H1 (cell line): ENCODE measurements around the gene COL4A1. TPM values are rescaled to one million over a fixed set of nuclear protein-coding genes. Genes with fewer than 3 reads are reported as not detected.

Source experiments
- CTCF ChIA-PET: fragments of 300-600 bp; sonication (Branson Sonifier 250); formaldehyde crosslinking; loops from one replicate; lab custom pipeline; 2021; ENCODE audit not compliant: partially characterized antibody; lab: Charles Lee
- POLR2A ChIA-PET: fragments of 300-600 bp; sonication (Branson Sonifier 250); formaldehyde crosslinking; loops from one replicate; lab custom pipeline; 2021; ENCODE audit warnings: inconsistent platforms; ENCODE audit not compliant: partially characterized antibody; lab: Charles Lee
- DNase-seq, 2 experiments: peaks; one replicate each; pipeline versions ENCODE4 v3.0.0 to v3.0.0-alpha.2; 2010 to 2022; ENCODE audit warnings: low spot score in 2 of 2, low read depth in 1 of 2, mixed read lengths in 1 of 2
- FAIRE-seq: peaks from 2 replicates; lab custom pipeline; 2011; peaks lifted over from hg19 to GRCh38; lab: Jason Lieb, UNC
- H2AFZ ChIP-seq: 2 replicates; pipeline ENCODE4 v1.8.1; 2012; ENCODE audit warnings: low read length, inconsistent platforms
- H2AK5ac ChIP-seq: 2 replicates; pipeline ENCODE4 v1.6.1; 2013; ENCODE audit warnings: low read depth, low read length
- H2BK120ac ChIP-seq: replicated peaks from 2 replicates; pipeline ENCODE3; 2013; ENCODE audit warnings: low read depth, low read length, inconsistent platforms
- H2BK12ac ChIP-seq: 2 replicates; pipeline ENCODE4 v1.6.1; 2013; ENCODE audit warnings: low read depth, low read length
- H2BK15ac ChIP-seq: 2 replicates; pipeline ENCODE4 v1.6.1; 2013; ENCODE audit warnings: low read length
- H2BK20ac ChIP-seq: 2 replicates; pipeline ENCODE4 v1.6.1; 2013; ENCODE audit warnings: low read length
- H2BK5ac ChIP-seq: 2 replicates; pipeline ENCODE4 v1.6.1; 2013; ENCODE audit warnings: low read depth, low read length
- H3K14ac ChIP-seq: 2 replicates; pipeline ENCODE4 v1.6.1; 2013; ENCODE audit warnings: inconsistent platforms; ENCODE audit not compliant: insufficient read length
- H3K18ac ChIP-seq: 2 replicates; pipeline ENCODE4 v1.6.1; 2013; ENCODE audit warnings: low read length; ENCODE audit errors: extremely low read depth
- H3K23ac ChIP-seq: 2 replicates; pipeline ENCODE4 v1.6.1; 2013; ENCODE audit warnings: inconsistent platforms; ENCODE audit not compliant: insufficient read length
- H3K23me2 ChIP-seq: 2 replicates; pipeline ENCODE4 v1.6.1; 2013; ENCODE audit warnings: low read depth, low read length
- H3K27ac ChIP-seq: 2 replicates; pipeline ENCODE4 v1.6.1; 2011; ENCODE audit warnings: low read depth, low read length, inconsistent platforms
- H3K27me3 ChIP-seq, 4 experiments: replicated peaks in 1 of 4; 1 replicate in 1 of 4; 2 replicates in 3 of 4; pipeline versions ENCODE4 v1.6.1 to v1.8.1; 2011 to 2013; ENCODE audit warnings: low read length in 3 of 4, mild to moderate bottlenecking in 3 of 4, inconsistent platforms in 2 of 4, mixed read lengths in 2 of 4, moderate library complexity in 1 of 4; ENCODE audit not compliant: control insufficient read depth in 3 of 4, insufficient read depth in 3 of 4; ENCODE audit errors: extremely low read depth in 1 of 4
- H3K36me3 ChIP-seq, 4 experiments: 2 replicates each; pipeline versions ENCODE4 v1.6.1 to v1.8.1; 2011 to 2013; ENCODE audit warnings: mild to moderate bottlenecking in 4 of 4, low read length in 3 of 4, moderate library complexity in 2 of 4, control low read depth in 1 of 4, inconsistent platforms in 1 of 4; ENCODE audit not compliant: insufficient read depth in 4 of 4, control insufficient read depth in 2 of 4
- H3K4ac ChIP-seq: replicated peaks from 2 replicates; pipeline ENCODE3; 2013; ENCODE audit warnings: low read length, low read depth, mixed read lengths, inconsistent platforms; ENCODE audit not compliant: insufficient read length
- H3K4me1 ChIP-seq, 4 experiments: replicated peaks in 1 of 4; 1 replicate in 1 of 4; 2 replicates in 3 of 4; pipeline versions ENCODE4 v1.6.1 to v1.8.1; 2011 to 2013; ENCODE audit warnings: low read length in 3 of 4, inconsistent platforms in 2 of 4, mixed read lengths in 1 of 4; ENCODE audit not compliant: insufficient read depth in 4 of 4, control insufficient read depth in 3 of 4
- H3K4me2 ChIP-seq, 2 experiments: 2 replicates each; pipeline versions ENCODE4 v1.6.1 to v1.8.1; 2011 to 2013; ENCODE audit warnings: low read depth in 2 of 2, low read length in 2 of 2, control low read depth in 1 of 2, inconsistent platforms in 1 of 2, mild to moderate bottlenecking in 1 of 2; ENCODE audit not compliant: insufficient read depth in 1 of 2
- H3K4me3 ChIP-seq, 4 experiments: fragments of 200-600, 300-600 bp in 1 of 4; sonication (generic), shearing (Covaris generic), sonication (Bioruptor Twin) in 1 of 4; 2 replicates each; pipeline versions ENCODE4 v1.5.1 to v1.8.1; 2011 to 2016; ENCODE audit warnings: low read length in 4 of 4, low read depth in 3 of 4, control low read depth in 2 of 4, inconsistent platforms in 2 of 4, mild to moderate bottlenecking in 2 of 4, mixed read lengths in 1 of 4, moderate library complexity in 1 of 4; ENCODE audit not compliant: insufficient read depth in 2 of 4; ENCODE audit errors: extremely low read depth in 1 of 4
- H3K56ac ChIP-seq: replicated peaks from 2 replicates; pipeline ENCODE3; 2013; ENCODE audit warnings: low read depth, mild to moderate bottlenecking, mixed read lengths, low read length, inconsistent platforms; ENCODE audit not compliant: insufficient read length
- H3K79me1 ChIP-seq: 2 replicates; pipeline ENCODE4 v1.6.1; 2013; ENCODE audit warnings: low read depth, low read length, control low read depth
- H3K79me2 ChIP-seq, 2 experiments: 2 replicates each; pipeline versions ENCODE4 v1.6.1 to v1.8.1; 2012 to 2013; ENCODE audit warnings: low read length in 2 of 2, mild to moderate bottlenecking in 2 of 2, inconsistent platforms in 1 of 2; ENCODE audit not compliant: insufficient read depth in 2 of 2, control insufficient read depth in 1 of 2
- H3K9ac ChIP-seq, 4 experiments: replicated peaks in 1 of 4; 1 replicate in 1 of 4; 2 replicates in 3 of 4; pipeline versions ENCODE4 v1.6.1 to v1.8.1; 2011 to 2013; ENCODE audit warnings: low read depth in 3 of 4, low read length in 3 of 4, control low read depth in 2 of 4, mild to moderate bottlenecking in 2 of 4, moderate library complexity in 2 of 4, inconsistent platforms in 1 of 4; ENCODE audit errors: extremely low read depth in 1 of 4
- H3K9me3 ChIP-seq, 2 experiments: 2 replicates each; pipeline versions ENCODE4 v1.6.1 to v1.8.1; 2012 to 2013; ENCODE audit warnings: mild to moderate bottlenecking in 2 of 2, moderate library complexity in 2 of 2, control low read depth in 1 of 2, inconsistent platforms in 1 of 2, low read depth in 1 of 2, low read length in 1 of 2, mixed read lengths in 1 of 2; ENCODE audit not compliant: insufficient read depth in 2 of 2
- H4K20me1 ChIP-seq, 2 experiments: replicated peaks in 1 of 2; 2 replicates each; pipeline versions ENCODE3 to v1.8.1; 2011 to 2013; ENCODE audit warnings: inconsistent platforms in 2 of 2, low read length in 2 of 2, mild to moderate bottlenecking in 1 of 2; ENCODE audit not compliant: insufficient read depth in 2 of 2, control insufficient read depth in 1 of 2
- H4K5ac ChIP-seq: 2 replicates; pipeline ENCODE4 v1.6.1; 2013; ENCODE audit warnings: low read length, low read depth, mixed read lengths, inconsistent platforms; ENCODE audit not compliant: insufficient read length
- H4K8ac ChIP-seq: 2 replicates; pipeline ENCODE4 v1.8.0; 2013; ENCODE audit warnings: mild to moderate bottlenecking, moderate library complexity, low read length, inconsistent platforms; ENCODE audit not compliant: insufficient read depth; ENCODE audit errors: extremely low read depth
- H4K91ac ChIP-seq: replicated peaks from 2 replicates; pipeline ENCODE3; 2013; ENCODE audit warnings: low read length, mixed read lengths, inconsistent platforms; ENCODE audit not compliant: insufficient read length
- CEBPB ChIP-seq: IDR thresholded peaks from 2 replicates; pipeline ENCODE4 v1.6.1; 2012; ENCODE audit warnings: low read depth, low read length
- CHD2 ChIP-seq: IDR thresholded peaks from 2 replicates; pipeline ENCODE4 v1.6.1; 2012; ENCODE audit warnings: low read length, improper control_type of control experiment
- EP300 ChIP-seq, 2 experiments: IDR thresholded peaks; 1 replicate in 1 of 2; 2 replicates in 1 of 2; pipeline ENCODE4 v1.6.1; 2011 to 2012; ENCODE audit warnings: low read depth in 2 of 2, low read length in 2 of 2, mild to moderate bottlenecking in 2 of 2, borderline replicate concordance in 1 of 2, inconsistent platforms in 1 of 2, moderate library complexity in 1 of 2
- KDM4A ChIP-seq: IDR thresholded peaks from one replicate; pipeline ENCODE4 v1.7.1; 2012; ENCODE audit warnings: low read depth, mild to moderate bottlenecking, moderate library complexity, low read length, inconsistent platforms; ENCODE audit not compliant: severe bottlenecking
- MAFK ChIP-seq: IDR thresholded peaks from 2 replicates; pipeline ENCODE4 v1.6.1; 2012; ENCODE audit warnings: low read depth, mild to moderate bottlenecking, improper control_type of control experiment, low read length
- NRF1 ChIP-seq: IDR thresholded peaks from 2 replicates; pipeline ENCODE4 v1.6.1; 2011; ENCODE audit warnings: mild to moderate bottlenecking, low read depth, low read length, improper control_type of control experiment
- POU5F1 ChIP-seq: IDR thresholded peaks from 2 replicates; pipeline ENCODE4 v1.6.1; 2011; ENCODE audit warnings: low read depth, mild to moderate bottlenecking, low read length, moderate library complexity
- SIRT6 ChIP-seq: IDR thresholded peaks from one replicate; pipeline ENCODE4 v1.7.1; 2012; ENCODE audit warnings: low read length, inconsistent platforms
- SRF ChIP-seq: IDR thresholded peaks from 2 replicates; pipeline ENCODE4 v1.6.1; 2011; ENCODE audit warnings: mild to moderate bottlenecking, low read depth, low read length, moderate library complexity
- SUZ12 ChIP-seq: fragments of 200-600 bp; sonication (generic); IDR thresholded peaks from 2 replicates; pipeline ENCODE4 v1.6.1; 2012; ENCODE audit warnings: mild to moderate bottlenecking, inconsistent platforms, low read length, moderate library complexity, mixed read lengths
- WGBS, 2 experiments: shearing (Covaris generic) in 1 of 2; methylation state at CpG; one replicate each; pipeline versions ENCODE4 v1.1.6 to v1.1.7; 2013 to 2015; ENCODE audit warnings: low lambda C conversion rate in 2 of 2, mixed read lengths in 2 of 2, inconsistent platforms in 1 of 2, low coverage in 1 of 2, missing lambda C conversion rate in 1 of 2; ENCODE audit not compliant: insufficient replicate concordance in 2 of 2, insufficient coverage in 1 of 2, insufficient read length in 1 of 2; ENCODE audit errors: extremely low coverage in 1 of 2, missing lambda C conversion rate in 1 of 2; 5-methylcytosine and 5-hydroxymethylcytosine counted together
- polyA plus RNA-seq, 7 experiments: library from polyadenylated mRNA; depleted of rRNA in 3 of 7; stranded (reverse) in 5 of 7; unstranded in 2 of 7; fragments of >200 nt in 5 of 7; fragments of 200-250 nt in 2 of 7; gene quantifications; 1 replicate in 5 of 7; 2 replicates in 1 of 7; 4 replicates in 1 of 7; pipeline versions ENCODE4 v1.2.1 to v1.2.3, GENCODE V29; 2011 to 2013; ENCODE audit warnings: missing spikeins in 2 of 7, mixed read lengths in 2 of 7
- total RNA-seq: library from RNA; stranded (reverse); fragmentation: NEBNext Ultra II Directional; extraction: Animal tissue kit (Norgen Biotek cat#: 25700); gene quantifications from 2 replicates; pipeline ENCODE4 v1.2.1, GENCODE V29; 2021
- TF ChIP-seq, protein P1 (sequence below): IDR thresholded peaks from 2 replicates; pipeline ENCODE4 v1.6.1; 2012; ENCODE audit warnings: inconsistent platforms
- TF ChIP-seq, protein P2 (sequence below): IDR thresholded peaks from 2 replicates; pipeline ENCODE4 v1.6.1; 2011; ENCODE audit warnings: low read length, improper control_type of control experiment

Gene COL4A1
- total and polyA plus RNA-seq, 2 of the 8 experiments (the other 6 are each of a cell fraction or from before 2014, with no cell fraction given): 30.7 to 82.0 TPM

DNA sequence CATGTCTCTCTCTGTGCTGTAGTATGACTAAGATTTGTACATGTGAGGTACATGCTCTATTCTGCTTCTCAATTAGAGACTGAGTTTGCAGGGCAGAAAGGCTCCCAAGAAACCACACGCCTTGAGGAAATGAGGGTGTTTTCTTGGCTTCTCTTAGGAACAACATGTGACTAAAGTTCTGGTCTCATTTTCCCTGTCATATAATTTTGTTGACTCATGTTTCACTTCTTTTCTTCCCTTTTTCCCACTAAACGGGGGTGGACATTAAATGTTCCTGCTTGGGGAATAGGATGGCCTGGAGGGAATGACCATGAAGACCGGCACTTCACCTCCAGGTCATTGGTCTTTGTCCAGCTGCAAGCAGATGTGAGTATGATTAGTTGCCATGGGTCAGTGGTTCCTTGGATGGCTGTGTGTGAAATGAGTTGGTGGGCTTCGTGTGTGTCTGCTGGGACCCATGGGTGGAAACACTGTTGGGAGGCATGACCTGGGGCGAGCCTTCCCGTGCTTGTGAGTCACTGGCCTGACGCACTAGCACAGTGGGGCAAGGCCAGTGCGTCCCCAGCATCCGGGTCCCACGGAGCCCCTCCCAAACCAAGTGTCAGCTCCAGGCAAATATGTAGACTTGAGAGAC, 56.6 kb downstream of the COL4A1 start:
- WGBS, 2 experiments: 94% methylated on average over 10 of the region's 10 CpGs; no CpG with 5 or more reads in 1 of the 2 experiments
- Histone ChIP-seq H3K18ac (no peak overlapping the region), H2BK20ac (no peak overlapping the region), H2BK120ac (no peak overlapping the region), H4K20me1 (peaks cover 0 to 1% of the 10 kb centered on the region in 2 experiments), H4K91ac (no peak overlapping the region), H3K14ac (no peak overlapping the region), H3K9me3 (no peaks in the 10 kb centered on the region), H3K79me2 (no peaks in the 10 kb centered on the region), H3K36me3 (no peaks in the 10 kb centered on the region), H2BK12ac (no peak overlapping the region), H3K27me3 (no peaks in the 10 kb centered on the region), H4K5ac (no peak overlapping the region), H3K23ac (no peak overlapping the region), H4K8ac (no peak overlapping the region), H3K9ac (no peak overlapping the region), H3K79me1 (no peaks in the 10 kb centered on the region), H3K4me1 (peaks cover 0 to 5% (median 0%) of the 10 kb centered on the region in 4 experiments; a peak in 4 of 7 replicates), H3K56ac (no peak overlapping the region), H2AFZ (no peak overlapping the region), H3K23me2 (no peaks in the 10 kb centered on the region), H3K27ac (no peak overlapping the region; the same call in 1 of the 2 replicates), H2AK5ac (no peak overlapping the region), H3K4me3 (no peak overlapping the region), H2BK15ac (no peak overlapping the region), H3K4ac (no peak overlapping the region), H2BK5ac (no peak overlapping the region), H3K4me2 (no peak overlapping the region)
- FAIRE-seq: no peak
- CTCF ChIA-PET: interaction anchor here (0.8 to 1.4 kb wide), 4 partner anchors 37 to 160 kb away, joined by 3 to 4 read pairs (median 4); no protein-coding TSS in a partner anchor
- POLR2A ChIA-PET: no interaction called here
- DNase-seq: peak in 1 of 2 experiments; percentile 38
- TF ChIP-seq KDM4A (no peak), SRF (no peak), CHD2 (no peak), EP300 (IDR thresholded peaks at IDR 0.05; ENCODE audit: borderline replicate concordance in 1 of 2, low read depth in 2 of 2, low read length in 2 of 2) (no peak), MAFK (no peak), SUZ12 (no peak), CEBPB (no peak), SIRT6 (no peak), POU5F1 (no peak), NRF1 (no peak)
- TF ChIP-seq, protein P1, sequence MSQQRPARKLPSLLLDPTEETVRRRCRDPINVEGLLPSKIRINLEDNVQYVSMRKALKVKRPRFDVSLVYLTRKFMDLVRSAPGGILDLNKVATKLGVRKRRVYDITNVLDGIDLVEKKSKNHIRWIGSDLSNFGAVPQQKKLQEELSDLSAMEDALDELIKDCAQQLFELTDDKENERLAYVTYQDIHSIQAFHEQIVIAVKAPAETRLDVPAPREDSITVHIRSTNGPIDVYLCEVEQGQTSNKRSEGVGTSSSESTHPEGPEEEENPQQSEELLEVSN: no peak
- TF ChIP-seq, protein P2, sequence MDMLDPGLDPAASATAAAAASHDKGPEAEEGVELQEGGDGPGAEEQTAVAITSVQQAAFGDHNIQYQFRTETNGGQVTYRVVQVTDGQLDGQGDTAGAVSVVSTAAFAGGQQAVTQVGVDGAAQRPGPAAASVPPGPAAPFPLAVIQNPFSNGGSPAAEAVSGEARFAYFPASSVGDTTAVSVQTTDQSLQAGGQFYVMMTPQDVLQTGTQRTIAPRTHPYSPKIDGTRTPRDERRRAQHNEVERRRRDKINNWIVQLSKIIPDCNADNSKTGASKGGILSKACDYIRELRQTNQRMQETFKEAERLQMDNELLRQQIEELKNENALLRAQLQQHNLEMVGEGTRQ: no peak
